ENCODE results near the gene NOTCH3.
A peak's percentile ranks its signal among the peaks of the same experiment; 100 is the strongest.

NOTCH3 gene

DNA sequence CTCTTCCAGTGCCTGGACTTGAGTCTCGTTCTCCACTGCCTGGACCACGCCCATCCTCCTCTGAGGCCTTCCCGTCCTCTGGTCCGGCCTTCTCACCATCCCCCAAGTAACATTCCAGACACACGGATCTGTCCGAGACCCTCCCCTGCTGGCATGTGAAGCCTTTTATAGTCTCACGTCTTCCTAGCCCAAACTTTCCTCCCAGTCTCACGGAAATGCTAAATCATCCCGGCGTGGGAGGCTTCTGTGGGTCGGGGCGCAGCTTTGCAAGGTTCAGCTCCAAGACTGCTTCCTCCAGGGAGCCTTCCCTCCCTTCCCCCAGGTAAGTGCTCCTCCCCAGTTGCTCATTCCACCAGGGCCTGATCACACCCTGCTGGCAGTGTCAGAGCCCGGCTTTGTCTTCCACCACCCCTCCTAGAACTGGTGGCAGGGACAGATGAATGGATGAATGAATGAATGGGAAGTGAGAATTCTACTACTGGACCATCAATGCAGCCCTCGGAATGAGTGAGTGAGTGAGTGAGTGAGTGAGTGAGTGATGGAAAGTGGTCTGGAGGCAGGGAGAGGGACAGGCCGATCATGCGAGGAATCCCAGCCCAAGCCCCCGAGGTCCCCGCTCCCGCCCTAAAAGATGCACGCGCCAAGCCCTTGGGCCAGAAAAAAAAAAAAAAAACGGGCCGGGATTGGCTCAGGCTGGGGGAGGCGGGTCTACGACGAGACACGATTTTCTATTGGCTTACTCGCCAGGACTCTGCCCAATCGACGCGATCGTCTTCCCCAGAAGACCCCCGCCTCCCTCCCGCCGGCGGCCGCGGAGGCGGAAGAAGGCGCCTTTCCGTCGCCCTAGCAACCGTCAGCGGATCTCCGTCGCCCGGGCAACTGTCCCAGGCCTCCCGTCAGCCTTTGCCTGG lies 22.2 kb upstream of the NOTCH3 start:
- peaks cover 11% of the 10 kb centered on the region for H3K4me1 ChIP-seq (ENCODE audit: insufficient read depth, low read length, severe bottlenecking)
- no peak for TF ChIP-seq EZH2 (IDR thresholded peaks at IDR 0.05; ENCODE audit: borderline replicate concordance, low read length)
- H3K9ac ChIP-seq (ENCODE audit: low read length) = peak overlapping the region; percentile 27; the same call in 1 of the 2 replicates
- no peaks in the 10 kb centered on the region for H4K20me1 ChIP-seq (ENCODE audit: insufficient read depth, low read length)
- peak overlapping the region; percentile 35; the same call in 1 of the 2 replicates for H2AFZ ChIP-seq (ENCODE audit: low read length)
- no peaks in the 10 kb centered on the region for H3F3A ChIP-seq (ENCODE audit: insufficient read depth, low read length)
- H3K4me3 ChIP-seq (ENCODE audit: low read depth, low read length, poor library complexity, severe bottlenecking) = peak overlapping the region; percentile 59
- H3K27me3 ChIP-seq (ENCODE audit: insufficient read depth, low read length) = no peaks in the 10 kb centered on the region
- peak overlapping the region; percentile 73 for H3K4me2 ChIP-seq (ENCODE audit: low read length)
- no peaks in the 10 kb centered on the region for H3K79me2 ChIP-seq (ENCODE audit: insufficient read depth, low read length)
- no peaks in the 10 kb centered on the region for H3K36me3 ChIP-seq (ENCODE audit: insufficient read depth, low read length)
- H3K9me3 ChIP-seq (ENCODE audit: low read length) = no peaks in the 10 kb centered on the region
- no peak overlapping the region for H3K27ac ChIP-seq (ENCODE audit: low read depth, low read length, poor library complexity, severe bottlenecking)
- H3K9me2 ChIP-seq (ENCODE audit: low read depth, low read length) = no peaks in the 10 kb centered on the region

DNA sequence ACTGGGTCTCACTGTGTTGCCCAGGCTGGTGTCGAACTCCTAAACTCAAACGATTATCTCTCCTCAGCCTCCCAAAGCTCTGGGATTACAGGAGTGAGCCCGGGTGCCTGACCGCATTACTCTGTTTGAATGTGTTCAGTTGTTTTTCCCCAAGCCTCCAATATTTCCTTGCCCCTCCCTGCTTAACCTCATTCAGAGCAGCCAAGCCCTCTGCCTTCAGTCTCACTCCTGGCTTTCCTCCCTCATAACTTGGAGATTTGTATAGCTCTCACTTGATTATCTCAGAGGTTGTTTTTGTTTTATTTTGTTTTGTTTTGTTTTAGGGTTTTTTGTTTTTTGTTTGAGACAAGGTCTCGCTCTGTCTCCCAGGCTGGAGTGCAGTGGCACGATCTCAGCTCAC lies 20.0 kb upstream of the NOTCH3 start:
- no peaks in the 10 kb centered on the region for H3F3A ChIP-seq (ENCODE audit: insufficient read depth, low read length)
- no peaks in the 10 kb centered on the region for H3K9me2 ChIP-seq (ENCODE audit: low read depth, low read length)

DNA sequence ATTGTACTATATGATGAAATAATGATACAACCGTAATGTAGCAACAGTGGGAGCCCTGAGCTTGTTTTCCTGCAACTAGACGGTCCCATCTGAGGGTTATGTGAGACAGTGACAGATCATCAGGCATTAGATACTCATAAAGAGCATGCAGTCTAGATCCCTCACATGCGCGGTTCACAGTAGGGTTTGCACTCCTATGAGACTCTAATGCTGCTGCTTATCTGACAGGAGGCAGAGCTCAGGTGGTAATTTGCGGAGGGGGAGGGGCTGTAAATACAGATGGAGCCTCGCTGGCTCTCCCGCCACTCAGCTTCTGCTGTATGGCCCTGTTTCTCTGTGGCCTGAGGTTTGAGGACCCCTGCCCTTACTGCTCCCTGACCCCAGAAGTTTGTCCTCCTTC lies 17.7 kb upstream of the NOTCH3 start:
- TF ChIP-seq EZH2 (IDR thresholded peaks at IDR 0.05; ENCODE audit: borderline replicate concordance, low read length) = no peak
- TF ChIP-seq, protein P1, sequence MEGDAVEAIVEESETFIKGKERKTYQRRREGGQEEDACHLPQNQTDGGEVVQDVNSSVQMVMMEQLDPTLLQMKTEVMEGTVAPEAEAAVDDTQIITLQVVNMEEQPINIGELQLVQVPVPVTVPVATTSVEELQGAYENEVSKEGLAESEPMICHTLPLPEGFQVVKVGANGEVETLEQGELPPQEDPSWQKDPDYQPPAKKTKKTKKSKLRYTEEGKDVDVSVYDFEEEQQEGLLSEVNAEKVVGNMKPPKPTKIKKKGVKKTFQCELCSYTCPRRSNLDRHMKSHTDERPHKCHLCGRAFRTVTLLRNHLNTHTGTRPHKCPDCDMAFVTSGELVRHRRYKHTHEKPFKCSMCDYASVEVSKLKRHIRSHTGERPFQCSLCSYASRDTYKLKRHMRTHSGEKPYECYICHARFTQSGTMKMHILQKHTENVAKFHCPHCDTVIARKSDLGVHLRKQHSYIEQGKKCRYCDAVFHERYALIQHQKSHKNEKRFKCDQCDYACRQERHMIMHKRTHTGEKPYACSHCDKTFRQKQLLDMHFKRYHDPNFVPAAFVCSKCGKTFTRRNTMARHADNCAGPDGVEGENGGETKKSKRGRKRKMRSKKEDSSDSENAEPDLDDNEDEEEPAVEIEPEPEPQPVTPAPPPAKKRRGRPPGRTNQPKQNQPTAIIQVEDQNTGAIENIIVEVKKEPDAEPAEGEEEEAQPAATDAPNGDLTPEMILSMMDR (IDR thresholded peaks at IDR 0.05; ENCODE audit: low read length) = no peak
- H3K79me2 ChIP-seq (ENCODE audit: insufficient read depth, low read length) = no peaks in the 10 kb centered on the region

More for the DNA sequence above, 20.0 kb upstream of the NOTCH3 start:
- Histone ChIP-seq H3K4me1 (ENCODE audit: insufficient read depth, low read length, severe bottlenecking) (peaks cover 11% of the 10 kb centered on the region), H3K27me3 (ENCODE audit: insufficient read depth, low read length) (no peaks in the 10 kb centered on the region), H3K9ac (ENCODE audit: low read length) (no peak overlapping the region), H4K20me1 (ENCODE audit: insufficient read depth, low read length) (no peaks in the 10 kb centered on the region), H3K27ac (ENCODE audit: low read depth, low read length, poor library complexity, severe bottlenecking) (no peak overlapping the region), H3K36me3 (ENCODE audit: insufficient read depth, low read length) (no peaks in the 10 kb centered on the region), H3K79me2 (ENCODE audit: insufficient read depth, low read length) (no peaks in the 10 kb centered on the region), H3K9me3 (ENCODE audit: low read length) (no peaks in the 10 kb centered on the region), H3K4me3 (ENCODE audit: low read depth, low read length, poor library complexity, severe bottlenecking) (no peak overlapping the region), H3K4me2 (ENCODE audit: low read length) (no peak overlapping the region), H2AFZ (ENCODE audit: low read length) (no peak overlapping the region)
- TF ChIP-seq, protein P1 (IDR thresholded peaks at IDR 0.05; ENCODE audit: low read length) = no peak
- no peak for TF ChIP-seq EZH2 (IDR thresholded peaks at IDR 0.05; ENCODE audit: borderline replicate concordance, low read length)

More for the DNA sequence above, 17.7 kb upstream of the NOTCH3 start:
- no peak overlapping the region for H2AFZ ChIP-seq (ENCODE audit: low read length)
- no peaks in the 10 kb centered on the region for H3K27me3 ChIP-seq (ENCODE audit: insufficient read depth, low read length)
- H3K9me2 ChIP-seq (ENCODE audit: low read depth, low read length) = no peaks in the 10 kb centered on the region
- no peak overlapping the region for H3K9ac ChIP-seq (ENCODE audit: low read length)
- H3K9me3 ChIP-seq (ENCODE audit: low read length) = no peaks in the 10 kb centered on the region
- H3K4me3 ChIP-seq (ENCODE audit: low read depth, low read length, poor library complexity, severe bottlenecking) = no peak overlapping the region
- H3K4me1 ChIP-seq (ENCODE audit: insufficient read depth, low read length, severe bottlenecking) = peaks cover 6% of the 10 kb centered on the region
- no peaks in the 10 kb centered on the region for H4K20me1 ChIP-seq (ENCODE audit: insufficient read depth, low read length)
- no peak overlapping the region for H3K4me2 ChIP-seq (ENCODE audit: low read length)
- H3K36me3 ChIP-seq (ENCODE audit: insufficient read depth, low read length) = no peaks in the 10 kb centered on the region
- no peak overlapping the region for H3K27ac ChIP-seq (ENCODE audit: low read depth, low read length, poor library complexity, severe bottlenecking)
- no peaks in the 10 kb centered on the region for H3F3A ChIP-seq (ENCODE audit: insufficient read depth, low read length)
